ENCODE results near the gene PCLO. TPM values are rescaled to one million over a fixed set of nuclear protein-coding genes. Genes with fewer than 3 reads are reported as not detected.

PCLO gene
- total RNA-seq, 1 donor from 2014 or later = 17.4 TPM

DNA sequence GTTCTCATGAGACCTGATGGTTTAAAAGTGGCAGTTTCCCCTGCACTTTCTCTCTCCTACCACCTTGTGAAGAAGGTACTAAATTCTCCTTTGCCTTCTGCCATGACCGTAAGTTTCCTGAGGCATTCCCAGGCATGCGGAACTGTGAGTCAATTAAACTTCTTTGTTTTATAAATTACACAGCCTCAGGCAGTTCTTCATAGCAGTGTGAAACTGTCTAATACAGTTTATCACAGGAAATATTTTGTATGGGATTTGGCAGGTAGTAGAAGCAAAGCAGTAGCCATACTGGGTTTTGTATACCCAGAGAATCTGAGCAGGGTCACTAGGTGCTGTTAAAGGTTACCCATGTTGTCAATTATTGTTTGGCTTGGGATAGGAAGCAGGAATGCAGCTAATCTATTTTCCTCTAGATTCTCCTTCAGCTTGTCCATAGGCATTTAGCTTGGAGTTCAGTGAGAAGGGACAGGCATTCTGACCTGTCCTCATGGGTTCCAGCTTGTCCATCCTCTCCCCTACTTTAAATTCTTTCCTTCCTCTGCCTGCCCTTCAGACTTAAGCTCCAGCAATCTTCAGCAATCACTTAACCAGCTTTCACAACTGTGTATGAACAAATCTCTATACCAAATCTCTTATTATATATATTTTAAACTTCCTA lies 186.7 kb downstream of the PCLO start:
- DNase-seq = no peak
- no peaks in the 10 kb centered on the region for H3K27me3 Mint-ChIP-seq (ENCODE audit: unreplicated experiment)
- TF ChIP-seq, protein P1, sequence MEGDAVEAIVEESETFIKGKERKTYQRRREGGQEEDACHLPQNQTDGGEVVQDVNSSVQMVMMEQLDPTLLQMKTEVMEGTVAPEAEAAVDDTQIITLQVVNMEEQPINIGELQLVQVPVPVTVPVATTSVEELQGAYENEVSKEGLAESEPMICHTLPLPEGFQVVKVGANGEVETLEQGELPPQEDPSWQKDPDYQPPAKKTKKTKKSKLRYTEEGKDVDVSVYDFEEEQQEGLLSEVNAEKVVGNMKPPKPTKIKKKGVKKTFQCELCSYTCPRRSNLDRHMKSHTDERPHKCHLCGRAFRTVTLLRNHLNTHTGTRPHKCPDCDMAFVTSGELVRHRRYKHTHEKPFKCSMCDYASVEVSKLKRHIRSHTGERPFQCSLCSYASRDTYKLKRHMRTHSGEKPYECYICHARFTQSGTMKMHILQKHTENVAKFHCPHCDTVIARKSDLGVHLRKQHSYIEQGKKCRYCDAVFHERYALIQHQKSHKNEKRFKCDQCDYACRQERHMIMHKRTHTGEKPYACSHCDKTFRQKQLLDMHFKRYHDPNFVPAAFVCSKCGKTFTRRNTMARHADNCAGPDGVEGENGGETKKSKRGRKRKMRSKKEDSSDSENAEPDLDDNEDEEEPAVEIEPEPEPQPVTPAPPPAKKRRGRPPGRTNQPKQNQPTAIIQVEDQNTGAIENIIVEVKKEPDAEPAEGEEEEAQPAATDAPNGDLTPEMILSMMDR (IDR thresholded peaks at IDR 0.05; ENCODE audit: partially characterized antibody, unreplicated experiment) = no peak
- H3K9me3 Mint-ChIP-seq (ENCODE audit: unreplicated experiment) = no peaks in the 10 kb centered on the region
- no peak overlapping the region for H3K4me3 Mint-ChIP-seq (ENCODE audit: unreplicated experiment)
- no peaks in the 10 kb centered on the region for H3K36me3 Mint-ChIP-seq (ENCODE audit: unreplicated experiment)
- H3K27ac Mint-ChIP-seq (ENCODE audit: unreplicated experiment) = no peak overlapping the region
- peaks cover 10% of the 10 kb centered on the region for H3K4me1 Mint-ChIP-seq (ENCODE audit: low read depth, unreplicated experiment)

DNA sequence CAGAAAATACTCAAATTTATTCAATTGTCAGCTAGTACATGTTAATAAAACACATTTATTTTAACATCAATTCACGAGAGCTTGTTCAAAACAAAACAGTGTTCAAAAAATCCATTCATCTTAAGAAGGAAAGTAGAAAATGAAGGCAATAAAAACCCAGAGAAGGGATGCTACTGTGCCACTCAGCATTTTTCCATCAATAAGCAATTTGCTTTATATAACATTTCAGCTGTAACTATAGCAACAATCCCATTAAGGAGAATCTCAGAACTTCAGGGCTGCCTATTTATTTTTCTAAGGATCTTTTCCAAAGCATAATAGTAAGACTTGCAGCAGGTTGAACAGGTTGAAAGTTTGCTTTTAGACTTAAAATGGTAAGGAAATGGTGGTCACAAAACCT lies 190.5 kb downstream of the PCLO start:
- DNase-seq = no peak
- Mint-ChIP-seq H3K9me3 (ENCODE audit: unreplicated experiment) (no peaks in the 10 kb centered on the region), H3K27ac (ENCODE audit: unreplicated experiment) (no peak overlapping the region), H3K36me3 (ENCODE audit: unreplicated experiment) (no peaks in the 10 kb centered on the region), H3K4me1 (ENCODE audit: low read depth, unreplicated experiment) (no peaks in the 10 kb centered on the region), H3K27me3 (ENCODE audit: unreplicated experiment) (no peaks in the 10 kb centered on the region), H3K4me3 (ENCODE audit: unreplicated experiment) (no peak overlapping the region)
- TF ChIP-seq, protein P1 (IDR thresholded peaks at IDR 0.05; ENCODE audit: partially characterized antibody, unreplicated experiment) = no peak

DNA sequence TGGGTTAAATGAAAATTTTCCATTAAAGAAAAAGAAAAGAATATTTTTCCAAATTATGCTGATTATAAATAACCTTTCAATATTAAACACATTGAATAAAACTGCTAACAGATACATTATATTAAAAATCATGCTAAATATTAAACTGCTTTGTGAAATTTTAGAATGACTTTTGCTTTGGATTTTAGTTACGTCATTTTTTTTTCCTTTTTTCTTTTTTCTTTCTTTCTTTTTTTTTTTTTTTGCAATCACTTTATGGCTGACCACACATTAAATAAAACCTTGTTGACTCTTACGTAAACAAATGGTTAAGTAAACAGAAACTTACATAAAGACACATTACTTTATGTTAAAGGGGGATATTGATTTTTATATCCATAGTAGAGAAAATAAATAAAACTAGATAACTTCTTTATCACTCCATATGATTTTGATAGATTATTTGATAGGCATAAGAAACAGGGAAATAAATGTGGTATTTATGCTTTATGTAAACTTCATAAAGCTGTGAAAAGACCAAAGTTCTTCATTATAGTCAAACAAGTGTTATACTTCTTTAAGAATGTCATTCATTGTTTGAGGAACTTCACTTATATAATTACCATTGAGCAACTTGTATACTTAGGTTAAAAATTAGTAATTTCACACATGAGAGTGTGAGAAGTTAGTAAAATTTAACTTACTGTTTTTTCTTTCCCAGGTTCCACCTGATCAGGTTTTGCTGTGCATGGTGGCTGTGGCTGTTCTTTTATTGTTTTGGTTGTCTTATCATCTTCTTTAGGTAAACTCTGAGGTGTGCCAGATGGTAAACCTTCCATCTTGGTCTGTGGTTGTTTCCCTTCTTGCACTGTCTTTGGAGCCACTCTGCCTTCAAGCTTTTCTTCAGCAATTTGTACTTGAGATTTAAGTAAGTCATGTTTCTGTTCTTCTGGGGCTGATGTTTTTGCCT lies 197.3 kb downstream of the PCLO start:
- Mint-ChIP-seq H3K36me3 (ENCODE audit: unreplicated experiment) (no peaks in the 10 kb centered on the region), H3K27me3 (ENCODE audit: unreplicated experiment) (no peaks in the 10 kb centered on the region)

DNA sequence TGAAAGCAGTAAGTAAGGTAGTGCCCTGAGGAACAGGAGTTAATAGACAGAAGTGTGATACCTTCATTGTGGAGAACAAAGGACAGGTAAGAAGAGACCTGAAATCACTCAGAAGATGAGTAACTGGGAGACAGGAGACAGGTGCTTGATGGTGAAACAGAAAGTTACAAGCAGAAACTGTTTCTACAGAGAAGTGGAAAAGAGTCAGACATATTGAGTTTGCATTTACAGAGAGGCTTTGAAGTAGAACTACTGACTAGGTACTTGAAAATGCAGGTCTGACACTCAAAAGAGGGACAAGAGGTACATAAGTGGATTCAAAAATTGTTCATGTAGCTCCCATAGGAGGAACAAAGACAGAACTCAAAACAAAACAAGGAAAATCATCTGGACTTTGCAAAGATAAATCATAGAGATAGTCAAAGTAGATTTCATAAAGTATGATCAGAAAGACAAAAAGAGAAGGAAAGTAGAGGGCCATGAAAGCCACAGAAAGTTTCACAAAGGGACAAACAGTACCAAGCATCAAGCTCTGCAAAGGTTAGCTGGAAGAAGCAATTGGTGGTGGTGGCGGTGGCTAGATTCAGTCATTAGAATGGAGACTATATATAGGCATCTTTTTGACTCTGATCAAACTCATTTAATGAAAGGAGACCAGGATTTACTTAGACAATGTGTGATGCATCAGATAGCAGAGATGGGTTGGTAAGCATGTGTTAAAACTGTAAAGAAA lies 198.4 kb downstream of the PCLO start:
- no peaks in the 10 kb centered on the region for H3K27me3 Mint-ChIP-seq (ENCODE audit: unreplicated experiment)
- no peak for DNase-seq
- TF ChIP-seq, protein P1 (IDR thresholded peaks at IDR 0.05; ENCODE audit: partially characterized antibody, unreplicated experiment) = no peak
- H3K4me1 Mint-ChIP-seq (ENCODE audit: low read depth, unreplicated experiment) = no peaks in the 10 kb centered on the region
- H3K9me3 Mint-ChIP-seq (ENCODE audit: unreplicated experiment) = no peaks in the 10 kb centered on the region
- H3K27ac Mint-ChIP-seq (ENCODE audit: unreplicated experiment) = no peak overlapping the region
- no peaks in the 10 kb centered on the region for H3K36me3 Mint-ChIP-seq (ENCODE audit: unreplicated experiment)
- no peak overlapping the region for H3K4me3 Mint-ChIP-seq (ENCODE audit: unreplicated experiment)

More for the DNA sequence above, 197.3 kb downstream of the PCLO start:
- TF ChIP-seq, protein P1 (IDR thresholded peaks at IDR 0.05; ENCODE audit: partially characterized antibody, unreplicated experiment) = no peak
- Mint-ChIP-seq H3K27ac (ENCODE audit: unreplicated experiment) (no peak overlapping the region), H3K9me3 (ENCODE audit: unreplicated experiment) (no peaks in the 10 kb centered on the region), H3K4me3 (ENCODE audit: unreplicated experiment) (no peak overlapping the region), H3K4me1 (ENCODE audit: low read depth, unreplicated experiment) (no peaks in the 10 kb centered on the region)
- no peak for DNase-seq

Measured in glutamatergic neuron (in vitro differentiated cells).